SK-N-SH treated with all-trans-retinoic acid at 6 μM for 48 hours (cell line): ENCODE measurements around the gene DNAH9.

Experiments
- ARNTL ChIP-seq: fragments of 450-650 bp; formaldehyde crosslinking; IDR thresholded peaks from 2 replicates; pipeline ENCODE4 v1.5.0; 2020; ENCODE audit warnings: low read depth, mild to moderate bottlenecking, moderate library complexity, borderline replicate concordance
- BACH2 ChIP-seq: fragments of 250-450 bp; sonication (Bioruptor Pico); IDR thresholded peaks from 2 replicates; pipeline ENCODE4 v1.9.0; 2021; ENCODE audit warnings: mild to moderate bottlenecking, borderline replicate concordance
- CREB5 ChIP-seq: fragments of 250-450 bp; sonication (Bioruptor Pico); IDR thresholded peaks from 2 replicates; pipeline ENCODE4 v1.5.1; 2020; ENCODE audit warnings: low read depth, mild to moderate bottlenecking, moderate library complexity
- CSRNP3 ChIP-seq: fragments of 250-450 bp; sonication (Bioruptor Pico); IDR thresholded peaks from 2 replicates; pipeline ENCODE4 v1.5.1; 2021; ENCODE audit warnings: mild to moderate bottlenecking, moderate library complexity
- SNAI2 ChIP-seq: fragments of 250-450 bp; sonication (Bioruptor Pico); IDR thresholded peaks from 2 replicates; pipeline ENCODE4 v1.5.0; 2020; ENCODE audit warnings: mild to moderate bottlenecking, moderate library complexity
- ZC3H10 ChIP-seq: fragments of 250-450 bp; sonication (Bioruptor Pico); IDR thresholded peaks from 2 replicates; pipeline ENCODE4 v1.5.1; 2021; ENCODE audit warnings: mild to moderate bottlenecking, moderate library complexity
- ZNF8 ChIP-seq: fragments of 450-650 bp; formaldehyde crosslinking; IDR thresholded peaks from 2 replicates; pipeline ENCODE4 v1.5.0; 2020; ENCODE audit warnings: mild to moderate bottlenecking, moderate library complexity

GRCh38 chr17:11739351-11739750, 141.1 kb downstream of the DNAH9 start:
- TF ChIP-seq BACH2 (CRISPR knock-in tag) (no peak), ZNF8 (CRISPR knock-in tag) (no peak), CSRNP3 (CRISPR knock-in tag) (no peak), ARNTL (CRISPR knock-in tag) (no peak), ZC3H10 (CRISPR knock-in tag) (no peak), SNAI2 (CRISPR knock-in tag) (no peak), CREB5 (no peak)
